ENCODE measurements around the gene ABCA13. TPM values are rescaled to one million over a fixed set of nuclear protein-coding genes. Genes with fewer than 3 reads are reported as not detected.

ABCA13 gene
- total RNA-seq, 1 donor from 2014 or later: 0.44 TPM

GRCh38 chr7:48366096-48366495, 194.8 kb downstream of the ABCA13 start:
- DNase-seq (ENCODE audit: low spot score): no peak
- H3K27me3 Mint-ChIP-seq (ENCODE audit: unreplicated experiment): no peaks in the 10 kb centered on the region
- no peak overlapping the region for H3K4me3 Mint-ChIP-seq (ENCODE audit: unreplicated experiment)
- no peak for TF ChIP-seq CTCF (IDR thresholded peaks at IDR 0.05; ENCODE audit: unreplicated experiment)
- no peak overlapping the region for H3K27ac Mint-ChIP-seq (ENCODE audit: unreplicated experiment)
- H3K4me1 Mint-ChIP-seq (ENCODE audit: unreplicated experiment): peaks cover 3% of the 10 kb centered on the region
- H3K9me3 Mint-ChIP-seq (ENCODE audit: unreplicated experiment): no peaks in the 10 kb centered on the region
- no peaks in the 10 kb centered on the region for H3K36me3 Mint-ChIP-seq (ENCODE audit: low read depth, unreplicated experiment)

GRCh38 chr7:48376263-48376662, 205.0 kb downstream of the ABCA13 start:
- Mint-ChIP-seq H3K36me3 (ENCODE audit: low read depth, unreplicated experiment) (no peaks in the 10 kb centered on the region), H3K27ac (ENCODE audit: unreplicated experiment) (no peak overlapping the region), H3K27me3 (ENCODE audit: unreplicated experiment) (peaks cover 6% of the 10 kb centered on the region), H3K4me3 (ENCODE audit: unreplicated experiment) (no peak overlapping the region), H3K9me3 (ENCODE audit: unreplicated experiment) (no peaks in the 10 kb centered on the region), H3K4me1 (ENCODE audit: unreplicated experiment) (no peaks in the 10 kb centered on the region)
- no peak for DNase-seq (ENCODE audit: low spot score)
- TF ChIP-seq CTCF (IDR thresholded peaks at IDR 0.05; ENCODE audit: unreplicated experiment): no peak

- DNase-seq (ENCODE audit: low spot score): no peak
- no peak for TF ChIP-seq CTCF (IDR thresholded peaks at IDR 0.05; ENCODE audit: unreplicated experiment)
- Mint-ChIP-seq H3K9me3 (ENCODE audit: unreplicated experiment) (no peaks in the 10 kb centered on the region), H3K27me3 (ENCODE audit: unreplicated experiment) (no peaks in the 10 kb centered on the region), H3K4me1 (ENCODE audit: unreplicated experiment) (no peaks in the 10 kb centered on the region), H3K4me3 (ENCODE audit: unreplicated experiment) (no peak overlapping the region), H3K36me3 (ENCODE audit: low read depth, unreplicated experiment) (no peaks in the 10 kb centered on the region), H3K27ac (ENCODE audit: unreplicated experiment) (no peak overlapping the region)
These were observed 209.7 kb downstream of the ABCA13 start for GRCh38 chr7:48380921-48381320.

GRCh38 chr7:48381571-48381970, 210.3 kb downstream of the ABCA13 start:
- DNase-seq (ENCODE audit: low spot score): no peak
- H3K27ac Mint-ChIP-seq (ENCODE audit: unreplicated experiment): no peak overlapping the region
- no peak for TF ChIP-seq CTCF (IDR thresholded peaks at IDR 0.05; ENCODE audit: unreplicated experiment)
- H3K9me3 Mint-ChIP-seq (ENCODE audit: unreplicated experiment): no peaks in the 10 kb centered on the region
- no peaks in the 10 kb centered on the region for H3K4me1 Mint-ChIP-seq (ENCODE audit: unreplicated experiment)
- no peaks in the 10 kb centered on the region for H3K27me3 Mint-ChIP-seq (ENCODE audit: unreplicated experiment)
- no peak overlapping the region for H3K4me3 Mint-ChIP-seq (ENCODE audit: unreplicated experiment)
- no peaks in the 10 kb centered on the region for H3K36me3 Mint-ChIP-seq (ENCODE audit: low read depth, unreplicated experiment)

- H3K9me3 Mint-ChIP-seq (ENCODE audit: unreplicated experiment): no peaks in the 10 kb centered on the region
These were observed 213.0 kb downstream of the ABCA13 start for GRCh38 chr7:48384180-48384752.

More at GRCh38 chr7:48384180-48384752, 213.0 kb downstream of the ABCA13 start:
- no peak overlapping the region for H3K27ac Mint-ChIP-seq (ENCODE audit: unreplicated experiment)
- no peak for DNase-seq (ENCODE audit: low spot score)
- H3K36me3 Mint-ChIP-seq (ENCODE audit: low read depth, unreplicated experiment): no peaks in the 10 kb centered on the region
- no peak for TF ChIP-seq CTCF (IDR thresholded peaks at IDR 0.05; ENCODE audit: unreplicated experiment)
- H3K27me3 Mint-ChIP-seq (ENCODE audit: unreplicated experiment): no peaks in the 10 kb centered on the region
- no peaks in the 10 kb centered on the region for H3K4me1 Mint-ChIP-seq (ENCODE audit: unreplicated experiment)
- H3K4me3 Mint-ChIP-seq (ENCODE audit: unreplicated experiment): no peak overlapping the region

All from endothelial cell (in vitro differentiated cells).